Measurements from ENCODE around the gene SPNS2. TPM values are rescaled to one million over a fixed set of nuclear protein-coding genes. Genes with fewer than 3 reads are reported as not detected.

Gene SPNS2
- total RNA-seq, 1 donor from 2014 or later = 4.3 TPM

- Mint-ChIP-seq H3K27me3 (ENCODE audit: low read depth) (peaks cover 3% of the 10 kb centered on the region), H3K9me3 (no peaks in the 10 kb centered on the region)
- TF ChIP-seq, protein P1, sequence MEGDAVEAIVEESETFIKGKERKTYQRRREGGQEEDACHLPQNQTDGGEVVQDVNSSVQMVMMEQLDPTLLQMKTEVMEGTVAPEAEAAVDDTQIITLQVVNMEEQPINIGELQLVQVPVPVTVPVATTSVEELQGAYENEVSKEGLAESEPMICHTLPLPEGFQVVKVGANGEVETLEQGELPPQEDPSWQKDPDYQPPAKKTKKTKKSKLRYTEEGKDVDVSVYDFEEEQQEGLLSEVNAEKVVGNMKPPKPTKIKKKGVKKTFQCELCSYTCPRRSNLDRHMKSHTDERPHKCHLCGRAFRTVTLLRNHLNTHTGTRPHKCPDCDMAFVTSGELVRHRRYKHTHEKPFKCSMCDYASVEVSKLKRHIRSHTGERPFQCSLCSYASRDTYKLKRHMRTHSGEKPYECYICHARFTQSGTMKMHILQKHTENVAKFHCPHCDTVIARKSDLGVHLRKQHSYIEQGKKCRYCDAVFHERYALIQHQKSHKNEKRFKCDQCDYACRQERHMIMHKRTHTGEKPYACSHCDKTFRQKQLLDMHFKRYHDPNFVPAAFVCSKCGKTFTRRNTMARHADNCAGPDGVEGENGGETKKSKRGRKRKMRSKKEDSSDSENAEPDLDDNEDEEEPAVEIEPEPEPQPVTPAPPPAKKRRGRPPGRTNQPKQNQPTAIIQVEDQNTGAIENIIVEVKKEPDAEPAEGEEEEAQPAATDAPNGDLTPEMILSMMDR (conservative IDR thresholded peaks at IDR 0.05) = no peak
Measured at GRCh38 chr17:4532860-4533522, 34.3 kb downstream of the SPNS2 start.

DNA sequence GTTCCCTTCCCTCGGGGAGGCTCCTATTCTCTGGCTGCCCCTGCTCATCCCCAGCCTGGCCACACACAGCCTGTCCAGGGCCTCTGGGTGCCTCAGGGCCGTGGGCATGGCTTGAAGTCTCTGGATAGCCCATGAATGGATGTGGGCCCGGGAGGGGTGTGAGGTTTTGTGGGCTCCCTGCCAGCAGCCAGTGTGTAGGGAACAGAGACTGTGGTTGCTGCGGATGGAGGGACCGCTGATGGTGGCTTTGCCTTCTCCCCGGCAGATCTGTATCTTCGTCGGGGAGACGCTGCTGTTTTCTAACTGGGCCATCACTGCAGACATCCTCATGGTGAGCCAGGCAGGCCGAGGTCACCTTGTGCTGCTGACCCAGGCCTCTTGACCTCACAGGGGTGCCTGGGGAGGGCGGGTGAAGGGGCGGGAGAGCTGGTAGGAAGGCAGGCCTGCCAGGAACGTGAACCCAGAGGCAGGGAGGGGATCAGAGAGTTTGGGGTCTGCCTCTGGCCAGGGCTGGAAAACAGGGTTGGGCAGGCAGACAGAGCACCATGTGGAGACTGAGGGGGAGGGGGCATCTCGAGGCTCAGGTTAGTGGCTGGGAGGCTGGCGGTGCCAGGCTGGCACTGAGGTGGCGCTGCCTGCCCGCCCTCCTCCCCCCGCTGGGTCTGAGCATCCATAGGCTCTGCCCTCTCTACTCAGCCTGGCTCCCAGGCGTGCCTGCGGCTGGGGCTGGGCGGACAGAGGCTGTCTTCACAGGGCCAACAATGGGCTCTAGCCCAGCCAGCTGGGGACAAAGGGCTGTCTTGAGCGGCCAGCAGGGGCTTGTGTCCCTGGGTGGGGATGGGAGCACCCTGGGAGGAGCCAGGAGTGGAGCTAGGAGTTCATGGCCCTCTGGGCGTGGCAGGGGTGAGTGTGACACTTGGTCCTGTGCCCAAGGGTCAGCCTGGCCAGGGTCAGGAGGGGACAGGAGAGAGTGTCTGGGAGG is 35.1 kb downstream of the SPNS2 start:
- TF ChIP-seq, protein P1 (conservative IDR thresholded peaks at IDR 0.05) = no peak

More at GRCh38 chr17:4532860-4533522, 34.3 kb downstream of the SPNS2 start:
- Mint-ChIP-seq H3K4me3 (no peak overlapping the region), H3K36me3 (ENCODE audit: low read depth) (no peaks in the 10 kb centered on the region), H3K4me1 (peaks cover 4% of the 10 kb centered on the region), H3K27ac (ENCODE audit: unreplicated experiment) (no peak overlapping the region)
- no peak for DNase-seq (ENCODE audit: low read depth, low spot score)

GRCh38 chr17:4534515-4534914 is 35.8 kb downstream of the SPNS2 start:
- TF ChIP-seq, protein P1 (conservative IDR thresholded peaks at IDR 0.05) = no peak
- no peak for DNase-seq (ENCODE audit: low read depth, low spot score)
- H3K9me3 Mint-ChIP-seq = no peaks in the 10 kb centered on the region
- peaks cover 4% of the 10 kb centered on the region for H3K4me1 Mint-ChIP-seq
- H3K36me3 Mint-ChIP-seq (ENCODE audit: low read depth) = no peaks in the 10 kb centered on the region
- peaks cover 3% of the 10 kb centered on the region for H3K27me3 Mint-ChIP-seq (ENCODE audit: low read depth)
- H3K27ac Mint-ChIP-seq (ENCODE audit: unreplicated experiment) = peak overlapping the region; percentile 95
- H3K4me3 Mint-ChIP-seq = no peak overlapping the region

More for the DNA sequence above, 35.1 kb downstream of the SPNS2 start:
- no peaks in the 10 kb centered on the region for H3K9me3 Mint-ChIP-seq
- peak; percentile 45 for DNase-seq (ENCODE audit: low read depth, low spot score)
- H3K36me3 Mint-ChIP-seq (ENCODE audit: low read depth) = no peaks in the 10 kb centered on the region
- peak overlapping the region; percentile 95 for H3K27ac Mint-ChIP-seq (ENCODE audit: unreplicated experiment)
- H3K4me3 Mint-ChIP-seq = peak overlapping the region; percentile 64
- H3K4me1 Mint-ChIP-seq = peaks cover 4% of the 10 kb centered on the region
- peaks cover 3% of the 10 kb centered on the region for H3K27me3 Mint-ChIP-seq (ENCODE audit: low read depth)

GRCh38 chr17:4534928-4535666 is 36.4 kb downstream of the SPNS2 start:
- DNase-seq (ENCODE audit: low read depth, low spot score) = no peak
- H3K4me3 Mint-ChIP-seq = no peak overlapping the region
- H3K27ac Mint-ChIP-seq (ENCODE audit: unreplicated experiment) = peak overlapping the region; percentile 19
- TF ChIP-seq, protein P1 (conservative IDR thresholded peaks at IDR 0.05) = no peak
- peaks cover 3% of the 10 kb centered on the region for H3K27me3 Mint-ChIP-seq (ENCODE audit: low read depth)
- no peaks in the 10 kb centered on the region for H3K36me3 Mint-ChIP-seq (ENCODE audit: low read depth)
- H3K9me3 Mint-ChIP-seq = no peaks in the 10 kb centered on the region
- peaks cover 4% of the 10 kb centered on the region for H3K4me1 Mint-ChIP-seq

DNA sequence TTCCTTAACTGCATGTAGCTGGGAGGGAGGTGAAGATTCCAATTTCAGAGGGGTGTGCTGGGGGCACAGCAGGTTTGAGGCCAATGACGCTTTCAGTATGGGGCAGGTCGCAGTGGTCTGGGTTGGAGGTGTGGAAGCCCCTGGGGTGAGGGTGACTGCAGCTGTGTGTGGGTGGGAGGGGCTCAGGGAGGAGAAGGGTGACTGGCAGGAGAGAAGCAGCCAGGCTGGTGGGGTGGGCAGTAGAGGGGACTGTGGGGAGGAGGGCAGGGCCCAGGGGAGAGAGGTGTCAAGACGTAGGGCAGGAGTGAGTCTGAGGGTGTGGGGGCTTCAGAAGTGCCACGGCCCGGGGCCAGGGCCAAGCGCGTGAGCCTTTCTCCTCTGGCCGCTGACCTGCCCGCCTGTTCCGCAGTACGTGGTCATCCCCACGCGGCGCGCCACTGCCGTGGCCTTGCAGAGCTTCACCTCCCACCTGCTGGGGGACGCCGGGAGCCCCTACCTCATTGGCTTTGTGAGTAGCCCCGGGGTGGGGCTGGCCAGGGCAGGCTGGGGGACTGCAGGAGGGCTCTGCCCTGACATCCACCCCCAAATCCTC is 37.1 kb downstream of the SPNS2 start:
- peaks cover 3% of the 10 kb centered on the region for H3K27me3 Mint-ChIP-seq (ENCODE audit: low read depth)
- H3K4me3 Mint-ChIP-seq = no peak overlapping the region
- DNase-seq (ENCODE audit: low read depth, low spot score) = no peak
- peaks cover 4% of the 10 kb centered on the region for H3K4me1 Mint-ChIP-seq
- TF ChIP-seq, protein P1 (conservative IDR thresholded peaks at IDR 0.05) = no peak
- H3K9me3 Mint-ChIP-seq = no peaks in the 10 kb centered on the region
- H3K27ac Mint-ChIP-seq (ENCODE audit: unreplicated experiment) = no peak overlapping the region
- H3K36me3 Mint-ChIP-seq (ENCODE audit: low read depth) = no peaks in the 10 kb centered on the region

Data from neural crest cell (in vitro differentiated cells).